GM12865 (cell line): Measurements from ENCODE around the gene TSHZ2.
A peak's percentile ranks its signal among the peaks of the same experiment; 100 is the strongest.

Experiments used
- DNase-seq: peaks from one replicate; pipeline ENCODE4 v3.0.0; 2010; ENCODE audit warnings: low read depth
- H3K4me3 ChIP-seq: 2 replicates; pipeline ENCODE4 v1.5.1; 2011; ENCODE audit warnings: mild to moderate bottlenecking, low read depth, low read length, control low read depth
- TF ChIP-seq, protein P1 (sequence below): IDR thresholded peaks from 2 replicates; pipeline ENCODE4 v1.5.1; 2011; ENCODE audit warnings: low read length, control low read depth, low read depth, inconsistent platforms; ENCODE audit not compliant: insufficient read depth; ENCODE audit errors: missing control alignments

TSHZ2 gene

DNA sequence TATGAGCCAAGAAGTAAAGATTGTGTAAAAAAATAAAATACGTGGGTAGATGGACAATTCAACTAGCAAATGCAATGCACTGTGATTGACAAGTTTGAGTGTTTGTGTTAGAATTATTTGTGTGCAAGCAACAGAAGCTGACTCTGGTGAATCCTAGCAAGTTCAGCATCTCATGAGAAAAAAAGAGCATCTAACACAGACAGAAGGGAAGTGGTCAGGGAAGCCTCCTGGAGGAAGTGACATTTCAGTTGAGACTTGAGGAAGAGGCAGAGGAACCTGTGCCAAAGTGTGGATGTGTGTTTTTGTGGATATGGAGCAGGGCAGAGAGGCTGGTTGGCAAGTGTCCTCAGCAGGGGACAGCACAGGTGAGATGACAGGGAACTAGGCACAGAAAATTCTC, 372.7 kb downstream of the TSHZ2 start:
- no peak overlapping the region for H3K4me3 ChIP-seq
- TF ChIP-seq, protein P1, sequence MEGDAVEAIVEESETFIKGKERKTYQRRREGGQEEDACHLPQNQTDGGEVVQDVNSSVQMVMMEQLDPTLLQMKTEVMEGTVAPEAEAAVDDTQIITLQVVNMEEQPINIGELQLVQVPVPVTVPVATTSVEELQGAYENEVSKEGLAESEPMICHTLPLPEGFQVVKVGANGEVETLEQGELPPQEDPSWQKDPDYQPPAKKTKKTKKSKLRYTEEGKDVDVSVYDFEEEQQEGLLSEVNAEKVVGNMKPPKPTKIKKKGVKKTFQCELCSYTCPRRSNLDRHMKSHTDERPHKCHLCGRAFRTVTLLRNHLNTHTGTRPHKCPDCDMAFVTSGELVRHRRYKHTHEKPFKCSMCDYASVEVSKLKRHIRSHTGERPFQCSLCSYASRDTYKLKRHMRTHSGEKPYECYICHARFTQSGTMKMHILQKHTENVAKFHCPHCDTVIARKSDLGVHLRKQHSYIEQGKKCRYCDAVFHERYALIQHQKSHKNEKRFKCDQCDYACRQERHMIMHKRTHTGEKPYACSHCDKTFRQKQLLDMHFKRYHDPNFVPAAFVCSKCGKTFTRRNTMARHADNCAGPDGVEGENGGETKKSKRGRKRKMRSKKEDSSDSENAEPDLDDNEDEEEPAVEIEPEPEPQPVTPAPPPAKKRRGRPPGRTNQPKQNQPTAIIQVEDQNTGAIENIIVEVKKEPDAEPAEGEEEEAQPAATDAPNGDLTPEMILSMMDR: no peak
- DNase-seq: no peak

- no peak for DNase-seq
- H3K4me3 ChIP-seq: no peak overlapping the region
- TF ChIP-seq, protein P1: no peak
Measured at GRCh38 chr20:53345536-53346334, 373.6 kb downstream of the TSHZ2 start.

- H3K4me3 ChIP-seq: no peak overlapping the region
- TF ChIP-seq, protein P1: no peak
- DNase-seq: no peak
Measured at GRCh38 chr20:53346335-53346648, 374.1 kb downstream of the TSHZ2 start.

DNA sequence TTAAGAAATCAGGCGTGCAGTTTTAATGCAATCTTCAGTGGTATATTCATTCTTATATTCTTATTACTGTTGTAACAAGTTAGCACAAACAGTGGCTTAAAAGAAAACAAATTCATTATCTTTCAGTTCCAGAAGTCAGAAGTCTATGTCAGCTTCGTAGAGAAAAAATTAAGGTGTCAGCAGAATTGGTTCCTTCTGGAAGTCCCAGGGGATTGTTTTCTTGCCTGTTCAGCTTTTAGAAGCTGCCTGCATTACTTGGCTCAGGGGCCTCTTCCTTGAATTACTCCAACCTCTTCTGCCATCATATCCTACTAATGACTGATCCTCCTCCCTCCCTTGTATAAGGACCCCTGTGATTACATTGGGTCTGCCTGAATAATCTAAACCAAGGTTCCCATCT, 377.6 kb downstream of the TSHZ2 start:
- DNase-seq: no peak
- no peak overlapping the region for H3K4me3 ChIP-seq
- TF ChIP-seq, protein P1: no peak

- no peak for DNase-seq
- H3K4me3 ChIP-seq: no peak overlapping the region
- TF ChIP-seq, protein P1: no peak
Measured at GRCh38 chr20:53352727-53353440, 380.7 kb downstream of the TSHZ2 start.

DNA sequence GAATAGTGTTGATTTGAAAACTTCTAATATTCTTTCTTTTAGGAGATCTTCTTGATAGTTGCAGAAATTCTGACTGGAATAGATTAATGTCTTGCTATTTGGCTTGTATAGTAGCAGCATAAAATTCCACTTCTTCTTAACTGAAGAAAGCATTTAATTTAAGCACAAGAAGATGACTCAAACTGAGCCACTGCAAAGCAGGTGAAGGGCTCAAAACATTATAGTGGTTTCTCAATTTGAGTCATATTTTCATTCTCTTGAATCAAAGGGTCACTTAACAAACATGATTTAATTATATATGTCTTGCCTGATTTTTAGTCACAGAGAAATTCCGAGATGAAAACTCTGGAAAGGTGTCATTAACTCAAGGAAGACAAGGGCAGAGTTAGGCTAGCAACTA, 382.2 kb downstream of the TSHZ2 start:
- TF ChIP-seq, protein P1: no peak
- H3K4me3 ChIP-seq: no peak overlapping the region
- peak; percentile 10 for DNase-seq
